ENCODE data around the gene TOP1.

DNA sequence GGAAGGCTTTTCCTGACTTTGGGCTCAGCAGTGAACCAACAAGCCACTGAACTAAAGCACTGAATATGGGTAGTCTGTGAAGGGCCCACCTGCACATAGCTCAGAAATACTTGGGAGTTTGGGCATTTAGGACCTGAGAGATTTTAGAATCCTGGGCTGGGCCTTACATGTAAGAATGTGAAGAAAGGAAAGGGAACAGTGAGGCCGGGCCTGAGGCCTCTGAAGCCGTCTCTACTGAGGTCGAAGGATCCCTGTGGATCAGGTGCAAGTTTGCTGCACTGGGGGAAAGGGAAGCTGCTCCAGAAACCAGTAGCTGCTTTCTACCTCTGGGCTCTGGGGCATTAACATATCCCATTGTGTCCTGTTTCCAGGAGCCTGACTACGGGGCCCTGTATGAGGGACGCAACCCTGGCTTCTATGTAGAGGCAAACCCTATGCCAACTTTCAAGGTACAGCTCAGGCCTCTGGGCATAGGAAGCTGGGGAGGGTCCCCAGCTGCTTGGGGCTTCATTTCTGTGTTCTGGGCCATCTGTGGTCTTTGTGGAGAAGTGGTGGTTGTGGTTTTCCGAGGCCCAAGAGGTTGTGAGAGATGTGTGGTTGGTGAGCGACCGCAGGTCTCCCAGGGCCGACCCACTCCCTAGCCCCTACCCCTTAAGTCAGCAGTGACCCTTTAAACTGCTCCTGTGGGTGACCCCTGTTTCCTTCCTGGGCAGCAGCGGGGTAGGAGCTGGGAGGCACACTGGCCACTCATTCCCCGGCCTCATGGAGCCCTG is 139.0 kb downstream of the TOP1 start:
- TF ChIP-seq, protein P1, sequence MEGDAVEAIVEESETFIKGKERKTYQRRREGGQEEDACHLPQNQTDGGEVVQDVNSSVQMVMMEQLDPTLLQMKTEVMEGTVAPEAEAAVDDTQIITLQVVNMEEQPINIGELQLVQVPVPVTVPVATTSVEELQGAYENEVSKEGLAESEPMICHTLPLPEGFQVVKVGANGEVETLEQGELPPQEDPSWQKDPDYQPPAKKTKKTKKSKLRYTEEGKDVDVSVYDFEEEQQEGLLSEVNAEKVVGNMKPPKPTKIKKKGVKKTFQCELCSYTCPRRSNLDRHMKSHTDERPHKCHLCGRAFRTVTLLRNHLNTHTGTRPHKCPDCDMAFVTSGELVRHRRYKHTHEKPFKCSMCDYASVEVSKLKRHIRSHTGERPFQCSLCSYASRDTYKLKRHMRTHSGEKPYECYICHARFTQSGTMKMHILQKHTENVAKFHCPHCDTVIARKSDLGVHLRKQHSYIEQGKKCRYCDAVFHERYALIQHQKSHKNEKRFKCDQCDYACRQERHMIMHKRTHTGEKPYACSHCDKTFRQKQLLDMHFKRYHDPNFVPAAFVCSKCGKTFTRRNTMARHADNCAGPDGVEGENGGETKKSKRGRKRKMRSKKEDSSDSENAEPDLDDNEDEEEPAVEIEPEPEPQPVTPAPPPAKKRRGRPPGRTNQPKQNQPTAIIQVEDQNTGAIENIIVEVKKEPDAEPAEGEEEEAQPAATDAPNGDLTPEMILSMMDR (IDR thresholded peaks at IDR 0.05): no peak
- no peak for TF ChIP-seq POLR2A (IDR thresholded peaks at IDR 0.05)

All from vagina (tissue), 2 donors.